Ovary (tissue), 9 donors: ENCODE data around the gene ALG13. TPM values are rescaled to one million over a fixed set of nuclear protein-coding genes. Genes with fewer than 3 reads are reported as not detected.

Experiments
- DNase-seq, 5 donors: peaks; one replicate each; pipeline ENCODE4 v3.0.0-alpha.2; 2019 to 2020
- H3K27ac ChIP-seq, 2 donors: fragments of 200-600 bp; one replicate each; pipeline versions ENCODE4 v1.5.1 to v1.8.0; 2019 to 2022
- H3K27me3 ChIP-seq: fragments of 200-600 bp; one replicate; pipeline ENCODE4 v1.8.0; 2022
- H3K36me3 ChIP-seq: fragments of 200-600 bp; sonication (generic); one replicate; pipeline ENCODE4 v1.5.1; 2019
- H3K4me1 ChIP-seq: one replicate; pipeline ENCODE4 v1.8.1; 2013; ENCODE audit warnings: mild to moderate bottlenecking, moderate library complexity; ENCODE audit not compliant: insufficient read depth
- H3K4me3 ChIP-seq: fragments of 200-600 bp; sonication (generic); one replicate; pipeline ENCODE4 v1.5.1; 2017
- H3K9me3 ChIP-seq, 2 donors: fragments of 200-600 bp in 1 of 2; sonication (generic) in 1 of 2; one replicate each; pipeline versions ENCODE4 v1.5.1 to v1.8.1; 2013 to 2019; ENCODE audit warnings: mild to moderate bottlenecking in 1 of 2, moderate library complexity in 1 of 2
- EP300 ChIP-seq: sonication (generic); formaldehyde crosslinking; IDR thresholded peaks from one replicate; pipeline ENCODE4 v1.6.1; 2017; ENCODE audit warnings: antibody characterized with exemption
- POLR2A ChIP-seq: fragments of 450-650 bp; IDR thresholded peaks from one replicate; pipeline ENCODE4 v1.6.1; 2017; ENCODE audit warnings: antibody characterized with exemption, mild to moderate bottlenecking, moderate library complexity
- WGBS, 3 donors: extraction: QIAGEN DNeasy Blood & Tissue Kit in 1 of 3; methylation state at CpG; one replicate each; pipeline versions ENCODE4 v1.1.5 to v1.1.7; 2013 to 2017; 5-methylcytosine and 5-hydroxymethylcytosine counted together
- intact Hi-C, 4 donors: fragments of 100-400 bp; cut with DNase I; formaldehyde crosslinking; loops; one replicate each; pipeline versions ENCODE4 v1.11.0 to v1.15.1; 2022 to 2023
- polyA plus RNA-seq, 2 donors: library from polyadenylated mRNA; stranded (reverse); fragments of 200-250 nt in 1 of 2; fragments of 350-450 nt in 1 of 2; fragmentation: Illumina TruSeq in 1 of 2; extraction: RNeasy Lipid Tissue Mini Kit (QIAGEN cat#74804) in 1 of 2; gene quantifications; one replicate each; pipeline ENCODE4 v1.2.3, GENCODE V29; 2013 to 2014
- total RNA-seq, 7 donors: library from RNA; depleted of rRNA in 2 of 7; stranded (reverse); fragments of >200 nt in 2 of 7; fragmentation: NEBNext Ultra II Directional in 3 of 7; extraction: Animal tissue kit (Norgen Biotek cat#: 25700) in 3 of 7; gene quantifications; one replicate each; pipeline versions ENCODE4 v1.1.0 to v1.2.4, GENCODE V29; 2016 to 2023
- TF ChIP-seq, protein P1 (sequence below), 3 donors: fragments of 450-650 bp in 2 of 3; fragments of 200-600 bp in 1 of 3; IDR thresholded peaks; one replicate each; pipeline versions ENCODE4 v1.5.1 to v1.8.0; 2016 to 2022; ENCODE audit warnings: antibody characterized with exemption in 3 of 3, mild to moderate bottlenecking in 1 of 3
- donor health status: DM: no; HTN: no; CAD: no; lungs with moderate emphysema.
- donor health status: DM: no; HTN: no; CAD: no.
- donor health status: Bipolar disorder and iron deficiency.
- donor health status: DM: yes; HTN: yes; CAD: no.
- donor health status: DM: no; HTN: no; CAD: no.
- donor health status: DM: yes; HTN: yes; CAD: no.

ALG13 gene
- total and polyA plus RNA-seq, 9 donors, result 26.4 to 81.8 (median 34.1) TPM

DNA sequence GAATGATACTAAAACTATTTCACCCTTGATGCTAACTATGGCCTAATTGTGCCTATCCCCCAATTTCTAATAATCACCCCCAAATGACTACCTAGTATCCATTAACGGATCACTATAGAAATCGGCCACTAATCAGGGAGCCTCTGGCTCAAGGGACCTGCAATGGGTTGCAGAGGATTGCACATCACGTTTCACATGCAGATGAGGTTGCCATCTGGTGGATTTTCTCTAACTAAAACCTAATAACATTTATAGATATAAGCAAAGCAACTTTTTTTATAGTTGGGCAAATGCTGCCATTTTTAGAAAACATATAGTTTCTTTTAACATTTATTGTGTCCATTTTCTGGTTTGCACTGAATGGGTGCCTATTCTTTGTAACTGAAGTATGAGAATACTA, 28.3 kb upstream of the ALG13 start:
- Histone ChIP-seq H3K27me3 (no peaks in the 10 kb centered on the region), H3K36me3 (no peaks in the 10 kb centered on the region), H3K4me1 (no peaks in the 10 kb centered on the region), H3K27ac (no peak overlapping the region), H3K4me3 (no peak overlapping the region), H3K9me3 (no peaks in the 10 kb centered on the region)
- TF ChIP-seq EP300, result no peak
- TF ChIP-seq, protein P1, sequence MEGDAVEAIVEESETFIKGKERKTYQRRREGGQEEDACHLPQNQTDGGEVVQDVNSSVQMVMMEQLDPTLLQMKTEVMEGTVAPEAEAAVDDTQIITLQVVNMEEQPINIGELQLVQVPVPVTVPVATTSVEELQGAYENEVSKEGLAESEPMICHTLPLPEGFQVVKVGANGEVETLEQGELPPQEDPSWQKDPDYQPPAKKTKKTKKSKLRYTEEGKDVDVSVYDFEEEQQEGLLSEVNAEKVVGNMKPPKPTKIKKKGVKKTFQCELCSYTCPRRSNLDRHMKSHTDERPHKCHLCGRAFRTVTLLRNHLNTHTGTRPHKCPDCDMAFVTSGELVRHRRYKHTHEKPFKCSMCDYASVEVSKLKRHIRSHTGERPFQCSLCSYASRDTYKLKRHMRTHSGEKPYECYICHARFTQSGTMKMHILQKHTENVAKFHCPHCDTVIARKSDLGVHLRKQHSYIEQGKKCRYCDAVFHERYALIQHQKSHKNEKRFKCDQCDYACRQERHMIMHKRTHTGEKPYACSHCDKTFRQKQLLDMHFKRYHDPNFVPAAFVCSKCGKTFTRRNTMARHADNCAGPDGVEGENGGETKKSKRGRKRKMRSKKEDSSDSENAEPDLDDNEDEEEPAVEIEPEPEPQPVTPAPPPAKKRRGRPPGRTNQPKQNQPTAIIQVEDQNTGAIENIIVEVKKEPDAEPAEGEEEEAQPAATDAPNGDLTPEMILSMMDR (IDR thresholded peaks at IDR 0.05), result no peak
- no peak for TF ChIP-seq POLR2A
- intact Hi-C loops, result no loop called here
- DNase-seq, result no peak
- 28 to 34% (median 30%) methylated on average over 3 of the region's 3 CpGs for WGBS, 3 donors

DNA sequence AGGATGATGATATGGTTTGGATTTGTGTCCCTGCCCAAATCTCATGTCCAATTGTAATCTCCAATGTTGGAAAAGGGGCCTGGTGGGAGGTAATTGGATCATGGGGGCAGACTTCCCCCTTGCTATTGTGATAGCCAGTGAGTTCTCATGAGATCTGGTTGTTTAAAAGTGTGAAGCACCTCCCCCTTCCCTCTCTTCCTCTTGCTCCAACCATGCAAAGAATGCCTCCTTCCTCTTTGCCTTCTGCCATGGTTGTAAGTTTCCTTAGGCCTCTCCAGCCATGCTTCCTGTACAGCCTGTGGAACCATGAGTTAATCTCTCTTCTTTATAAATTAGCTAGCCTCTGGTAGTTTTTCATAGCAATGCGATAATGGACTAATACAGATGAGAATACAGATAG, 19.7 kb upstream of the ALG13 start:
- Histone ChIP-seq H3K36me3 (no peaks in the 10 kb centered on the region), H3K27me3 (no peaks in the 10 kb centered on the region), H3K27ac (no peak overlapping the region), H3K4me3 (no peak overlapping the region), H3K4me1 (no peaks in the 10 kb centered on the region), H3K9me3 (no peaks in the 10 kb centered on the region)
- WGBS, 3 donors, result 78 to 85% (median 79%) methylated on average over 1 of the region's 1 CpG
- TF ChIP-seq, protein P1 (IDR thresholded peaks at IDR 0.05), result no peak
- TF ChIP-seq POLR2A, result no peak
- TF ChIP-seq EP300, result no peak
- intact Hi-C loops, result no loop called here
- no peak for DNase-seq

DNA sequence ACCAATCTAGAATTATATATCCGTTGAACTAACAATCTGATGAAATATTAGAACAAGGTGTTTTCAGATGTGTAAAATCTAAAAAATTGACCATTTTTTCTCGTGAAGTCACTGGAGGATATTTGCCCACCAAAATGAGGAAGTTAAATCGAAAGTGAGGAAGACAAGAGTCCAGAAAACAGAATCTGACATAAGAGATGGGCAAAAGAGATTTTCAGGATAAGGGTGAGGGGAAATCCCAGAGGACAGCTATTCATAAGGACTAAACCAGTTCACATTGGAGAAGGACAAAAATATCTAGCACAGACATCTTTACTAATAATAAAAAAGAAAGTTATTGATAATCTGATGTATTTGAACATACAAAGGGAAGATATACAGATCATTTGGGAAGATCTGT, 18.7 kb upstream of the ALG13 start:
- H3K36me3 ChIP-seq, result no peaks in the 10 kb centered on the region
- H3K4me1 ChIP-seq, result no peaks in the 10 kb centered on the region
- TF ChIP-seq EP300, result no peak
- TF ChIP-seq, protein P1 (IDR thresholded peaks at IDR 0.05), result no peak
- no peak for TF ChIP-seq POLR2A
- H3K27me3 ChIP-seq, result no peaks in the 10 kb centered on the region
- 64 to 75% (median 70%) methylated on average over 3 of the region's 3 CpGs for WGBS, 3 donors
- H3K9me3 ChIP-seq, result no peaks in the 10 kb centered on the region
- no peak for DNase-seq
- no peak overlapping the region for H3K27ac ChIP-seq
- no peak overlapping the region for H3K4me3 ChIP-seq
- intact Hi-C loops, result no loop called here

DNA sequence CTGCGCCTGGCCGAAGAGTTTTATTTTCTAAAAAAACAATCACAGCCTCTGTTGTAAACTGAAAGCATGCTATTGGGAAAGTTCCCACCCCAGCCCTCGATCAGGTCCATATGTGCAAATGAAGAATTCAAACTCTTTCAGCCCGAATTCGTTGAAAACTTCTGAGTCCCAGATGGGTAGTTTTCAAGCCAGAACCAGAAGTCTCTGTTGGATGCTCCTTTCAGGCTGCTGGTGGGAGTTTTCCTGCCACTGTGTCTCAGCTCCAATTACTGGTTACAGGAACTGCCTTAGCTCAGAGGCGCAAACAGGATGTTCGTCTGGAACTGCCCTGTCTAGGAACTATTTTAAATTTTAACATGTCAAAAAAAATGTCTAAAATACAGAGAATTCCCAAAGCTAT, 9.3 kb upstream of the ALG13 start:
- TF ChIP-seq, protein P1 (IDR thresholded peaks at IDR 0.05), result no peak
- TF ChIP-seq EP300 (no peak), POLR2A (no peak)
- 50 to 64% (median 60%) methylated on average over 7 of the region's 7 CpGs for WGBS, 3 donors
- no peak overlapping the region for H3K4me3 ChIP-seq

DNA sequence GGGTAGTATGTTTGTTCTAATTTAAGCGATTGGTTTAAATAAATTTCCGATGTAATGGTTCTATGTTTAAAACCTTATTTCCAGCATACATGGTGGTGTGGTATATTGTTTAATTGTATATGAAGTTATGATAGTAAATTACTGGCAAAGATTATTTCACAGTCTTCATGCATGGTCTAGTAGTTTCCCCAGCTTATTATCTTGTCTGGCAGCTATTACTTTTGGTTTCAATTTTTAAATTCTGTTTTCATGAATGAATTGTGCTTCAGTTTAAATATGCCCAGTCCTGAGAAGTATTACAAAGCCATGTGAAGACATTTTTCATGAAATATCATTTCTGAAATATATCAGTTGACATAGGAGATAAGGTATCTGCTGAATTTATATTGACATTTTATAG, 6.3 kb downstream of the ALG13 start:
- DNase-seq, result no peak
- TF ChIP-seq, protein P1 (IDR thresholded peaks at IDR 0.05), result no peak
- TF ChIP-seq EP300 (no peak), POLR2A (no peak)
- 94 to 97% (median 97%) methylated on average over 2 of the region's 2 CpGs for WGBS, 3 donors
- no peaks in the 10 kb centered on the region for H3K36me3 ChIP-seq
- no peak overlapping the region for H3K27ac ChIP-seq
- H3K4me3 ChIP-seq, result no peak overlapping the region
- H3K9me3 ChIP-seq, result no peaks in the 10 kb centered on the region
- H3K4me1 ChIP-seq, result peaks cover under 1% of the 10 kb centered on the region
- H3K27me3 ChIP-seq, result no peaks in the 10 kb centered on the region
- intact Hi-C loops, result no loop called here

More for the DNA sequence above, 9.3 kb upstream of the ALG13 start:
- H3K27me3 ChIP-seq, result no peaks in the 10 kb centered on the region
- DNase-seq, result no peak
- H3K9me3 ChIP-seq, result no peaks in the 10 kb centered on the region
- H3K4me1 ChIP-seq, result no peaks in the 10 kb centered on the region
- H3K36me3 ChIP-seq, result no peaks in the 10 kb centered on the region
- no peak overlapping the region for H3K27ac ChIP-seq
- intact Hi-C loops, result no loop called here
